Brain microvascular endothelial cell (primary cell): Measurements from ENCODE around the gene MUC12.

Experiments used
- DNase-seq: peaks from one replicate; pipeline ENCODE4 v3.0.0-alpha.2; 2020
- H3K27ac ChIP-seq: fragments of 250-450 bp; sonication (Bioruptor Pico); 2 replicates; pipeline ENCODE4 v1.5.1; 2020; ENCODE audit warnings: mild to moderate bottlenecking, moderate library complexity
- H3K27me3 ChIP-seq: fragments of 250-450 bp; sonication (Bioruptor Pico); replicated peaks from 2 replicates; pipeline ENCODE4 v1.5.1; 2020; ENCODE audit warnings: mild to moderate bottlenecking
- H3K36me3 ChIP-seq: fragments of 250-450 bp; sonication (Bioruptor Pico); replicated peaks from 2 replicates; pipeline ENCODE4 v1.5.1; 2020; ENCODE audit warnings: mild to moderate bottlenecking
- H3K4me3 ChIP-seq: 2 replicates; pipeline ENCODE4 v1.5.1; 2011; ENCODE audit warnings: low read depth, mild to moderate bottlenecking, control low read depth, low read length, moderate library complexity
- CTCF ChIP-seq: IDR thresholded peaks from 2 replicates; pipeline ENCODE4 v1.5.1; 2011; ENCODE audit warnings: low read depth, mild to moderate bottlenecking, moderate library complexity, low read length, control low read depth, inconsistent platforms; ENCODE audit errors: missing control alignments
- in situ Hi-C: cut with HindIII; loops from 2 replicates; pipeline ENCODE4 v1.10.0; 2017; ENCODE audit warnings: low sequenced_read_pairs, low pct_ligation_motif_present

The MUC12 gene

DNA sequence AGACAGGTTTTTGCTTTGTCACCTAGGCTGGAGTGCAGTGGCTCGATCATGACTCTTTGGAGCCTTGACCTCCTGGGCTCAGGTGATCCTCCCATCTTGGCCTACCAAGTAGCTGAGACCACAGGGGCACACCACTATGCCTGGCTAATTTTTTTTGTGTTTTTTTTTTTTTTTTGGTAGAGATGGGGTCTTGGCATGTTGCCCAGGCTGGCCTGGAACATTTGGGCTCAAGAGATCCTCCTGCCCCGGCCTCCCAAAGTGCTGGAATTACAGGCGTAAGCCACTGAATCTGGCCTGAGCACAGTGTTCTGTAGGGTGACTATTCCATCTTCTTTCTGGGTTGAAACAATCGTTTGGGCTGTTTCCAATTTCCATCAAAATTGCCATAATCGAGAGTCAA, 21.6 kb upstream of the MUC12 start:
- H3K4me3 ChIP-seq = no peak overlapping the region
- in situ Hi-C loops = no loop called here
- H3K27ac ChIP-seq = no peak overlapping the region
- DNase-seq = no peak
- no peak for TF ChIP-seq CTCF
- H3K36me3 ChIP-seq = no peaks in the 10 kb centered on the region
- H3K27me3 ChIP-seq = peaks cover 9% of the 10 kb centered on the region

DNA sequence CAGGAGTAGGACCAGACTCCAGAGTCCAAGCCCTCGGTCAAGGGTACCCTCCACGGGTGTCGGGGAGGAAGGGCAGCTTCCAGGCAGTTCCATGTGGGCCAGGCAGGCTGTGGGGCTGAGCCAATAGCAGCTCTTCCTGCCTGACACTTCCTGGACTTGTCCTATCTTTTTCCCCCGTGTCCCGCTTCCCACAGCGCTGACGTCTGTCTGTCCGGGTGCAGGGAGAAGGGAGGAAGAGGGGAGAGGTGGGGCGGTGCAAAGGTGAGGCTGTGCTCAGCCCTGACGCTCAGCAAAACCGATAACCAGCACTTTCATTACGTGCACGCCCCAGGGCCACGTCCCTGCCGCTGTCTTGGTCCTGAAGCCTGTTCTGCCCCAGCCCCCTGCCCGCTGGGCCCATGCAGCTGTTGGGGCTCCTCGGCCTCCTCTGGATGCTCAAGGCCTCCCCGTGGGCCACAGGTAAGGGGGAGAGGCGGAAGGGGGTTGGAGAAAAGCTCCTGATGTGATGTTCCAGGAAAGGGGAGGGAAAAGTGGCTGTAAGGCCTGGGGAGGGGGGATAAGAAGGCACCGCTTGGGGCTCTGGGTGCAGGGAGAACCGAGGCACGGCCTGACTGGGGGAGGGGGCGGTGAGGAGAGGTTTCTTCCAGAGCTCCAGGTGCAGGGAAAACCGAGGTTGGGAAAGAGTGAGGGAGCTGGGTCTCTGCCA, 20.0 kb upstream of the MUC12 start, which contains the start of gene MUC3A:
MUC3A (plus strand) TSS at position 308 of the 706 bp plus-strand sequence; CDS start at position 399, 91 bp downstream.
- H3K27me3 ChIP-seq = peaks cover 9% of the 10 kb centered on the region
- in situ Hi-C loops = no loop called here
- no peak for DNase-seq

GRCh38 chr7:100949933-100950443, 19.4 kb upstream of the MUC12 start:
- in situ Hi-C loops = no loop called here
- Histone ChIP-seq H3K36me3 (no peaks in the 10 kb centered on the region), H3K27ac (no peak overlapping the region), H3K4me3 (no peak overlapping the region), H3K27me3 (peaks cover 9% of the 10 kb centered on the region)
- DNase-seq = no peak
- no peak for TF ChIP-seq CTCF

More for the DNA sequence above, 20.0 kb upstream of the MUC12 start, which contains the start of gene MUC3A:
- no peak within 1 kb of the TSS for H3K4me3 ChIP-seq
- no peak within 1 kb of the TSS for H3K27ac ChIP-seq
- no peaks in the 10 kb centered on the region for H3K36me3 ChIP-seq
- TF ChIP-seq CTCF = no peak

- Histone ChIP-seq H3K27me3 (peaks cover 9% of the 10 kb centered on the region), H3K27ac (no peak overlapping the region), H3K4me3 (no peak overlapping the region), H3K36me3 (no peaks in the 10 kb centered on the region)
- DNase-seq = no peak
- in situ Hi-C loops = no loop called here
- no peak for TF ChIP-seq CTCF
Observed at GRCh38 chr7:100951172-100951571, 18.2 kb upstream of the MUC12 start.

- H3K27ac ChIP-seq = no peak overlapping the region
- TF ChIP-seq CTCF = no peak
- H3K27me3 ChIP-seq = peaks cover 9% of the 10 kb centered on the region
- no peak overlapping the region for H3K4me3 ChIP-seq
- DNase-seq = no peak
- no peaks in the 10 kb centered on the region for H3K36me3 ChIP-seq
- in situ Hi-C loops = no loop called here
Observed at GRCh38 chr7:100951888-100952560, 17.3 kb upstream of the MUC12 start.
